ENCODE results near the gene ZNF236.

ZNF236 gene

DNA sequence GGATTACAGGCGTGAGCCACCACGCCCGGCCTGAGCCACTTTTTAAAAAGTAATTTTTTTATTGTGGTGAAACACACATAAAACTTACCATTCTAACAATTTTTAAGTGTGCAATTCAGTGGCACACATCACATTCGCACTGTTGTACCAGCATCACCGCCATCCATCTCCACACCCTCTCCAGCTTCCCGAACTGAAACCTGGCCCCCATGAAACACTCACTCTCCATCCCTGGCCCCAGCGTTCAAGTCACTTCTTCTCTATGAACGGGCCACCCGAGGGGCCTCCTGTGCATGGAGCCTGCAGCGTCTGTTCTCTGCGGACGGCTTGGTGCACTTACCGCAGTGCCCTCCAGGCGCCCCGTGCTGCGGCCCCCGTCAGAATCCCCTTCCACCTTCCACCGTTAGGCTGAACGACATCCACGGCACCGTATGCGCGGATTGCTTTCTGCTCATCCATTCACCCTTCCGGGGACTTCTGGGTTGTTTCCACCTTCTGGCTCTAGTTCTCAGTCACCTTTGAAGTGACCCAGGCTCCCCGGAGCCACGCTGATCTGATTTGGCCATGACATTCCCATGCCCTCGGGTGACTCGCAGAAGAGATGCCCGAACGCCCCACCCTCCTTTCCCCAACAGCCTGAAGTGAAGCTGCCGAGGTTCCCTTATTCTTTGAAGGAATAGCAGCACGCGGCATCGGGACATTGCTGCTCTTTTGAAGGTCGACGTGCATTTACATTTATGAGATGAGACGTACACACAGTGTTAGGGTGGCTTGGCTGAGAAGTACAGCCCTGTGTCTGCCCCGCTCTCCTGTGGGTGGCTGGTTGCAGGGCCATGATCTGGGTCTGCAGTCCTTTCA is 175.8 kb downstream of the ZNF236 start:
- DNase-seq (ENCODE audit: insufficient read length, low spot score) = no peak
- TF ChIP-seq CTCF (IDR thresholded peaks at IDR 0.05; ENCODE audit: insufficient read depth, missing control alignments) = no peak
- FAIRE-seq = no peak

- FAIRE-seq = no peak
- TF ChIP-seq CTCF (IDR thresholded peaks at IDR 0.05; ENCODE audit: insufficient read depth, missing control alignments) = no peak
- DNase-seq (ENCODE audit: insufficient read length, low spot score) = no peak
These were observed 176.7 kb downstream of the ZNF236 start for GRCh38 chr18:76999077-76999476.

DNA sequence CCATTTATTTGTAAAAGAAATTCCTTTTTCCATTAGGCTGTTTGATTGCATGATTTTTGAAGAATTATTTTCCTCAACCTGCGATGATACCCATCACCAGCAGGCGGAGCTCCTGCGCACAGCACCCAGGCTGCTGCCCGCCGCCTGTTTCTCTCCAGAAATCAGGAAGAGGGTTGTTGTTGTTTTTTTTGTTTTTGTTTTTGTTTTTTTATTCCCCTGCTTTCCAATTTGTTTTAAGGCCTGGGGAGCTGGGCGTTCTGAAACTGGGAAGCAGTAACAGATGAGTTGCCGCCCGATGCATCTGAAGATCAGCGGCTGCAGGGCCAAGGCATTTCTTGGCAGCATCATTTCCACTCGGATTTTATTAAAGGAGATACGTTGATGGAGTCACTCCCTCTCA is 178.2 kb downstream of the ZNF236 start:
- TF ChIP-seq CTCF (IDR thresholded peaks at IDR 0.05; ENCODE audit: insufficient read depth, missing control alignments) = peak; percentile 91
- no peak for FAIRE-seq
- peak; percentile 90 for DNase-seq (ENCODE audit: insufficient read length, low spot score)

GRCh38 chr18:77001041-77001440 is 178.7 kb downstream of the ZNF236 start:
- DNase-seq (ENCODE audit: insufficient read length, low spot score) = no peak
- no peak for FAIRE-seq
- no peak for TF ChIP-seq CTCF (IDR thresholded peaks at IDR 0.05; ENCODE audit: insufficient read depth, missing control alignments)

DNA sequence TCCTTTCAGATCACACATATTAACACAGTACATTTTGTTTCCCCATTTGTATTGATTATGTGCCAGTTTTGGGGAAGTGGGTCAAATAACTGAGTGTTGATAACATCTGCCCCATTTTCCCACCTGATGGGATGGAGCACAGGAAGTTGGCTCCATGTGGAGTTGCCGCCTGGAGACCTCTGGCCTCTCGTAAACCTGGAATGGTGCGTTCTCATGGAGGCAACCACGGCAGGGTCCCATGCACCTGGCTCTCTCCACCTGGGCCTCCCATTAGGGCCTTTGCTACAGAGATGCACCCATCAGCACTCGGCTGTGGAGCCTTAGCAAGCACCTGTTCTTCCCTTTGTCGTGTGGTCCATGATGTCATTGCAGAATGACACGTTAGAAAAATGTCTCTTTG is 179.6 kb downstream of the ZNF236 start:
- no peak for TF ChIP-seq CTCF (IDR thresholded peaks at IDR 0.05; ENCODE audit: insufficient read depth, missing control alignments)
- FAIRE-seq (no peak), DNase-seq (ENCODE audit: insufficient read length, low spot score) (no peak)

DNA sequence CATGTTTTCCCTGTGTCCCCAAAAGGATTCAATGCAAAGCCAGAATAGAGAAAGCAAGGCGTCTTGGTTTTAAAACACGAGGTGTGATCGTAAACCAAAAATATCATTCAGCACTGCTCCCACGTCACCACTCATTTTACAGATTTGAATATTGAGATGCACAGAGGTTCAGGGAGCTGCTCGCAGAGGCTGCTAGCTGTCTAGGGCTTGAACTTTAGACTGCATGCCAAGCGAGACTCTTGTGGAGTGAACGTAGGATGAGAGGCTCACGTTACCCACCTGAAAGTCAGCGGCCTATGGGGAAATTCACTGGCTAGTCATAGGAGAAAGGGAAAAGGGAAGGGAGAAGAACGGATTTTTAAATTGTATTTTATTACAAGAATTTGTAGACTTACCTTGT is 180.1 kb downstream of the ZNF236 start:
- no peak for TF ChIP-seq CTCF (IDR thresholded peaks at IDR 0.05; ENCODE audit: insufficient read depth, missing control alignments)
- FAIRE-seq = no peak
- no peak for DNase-seq (ENCODE audit: insufficient read length, low spot score)

GRCh38 chr18:77003316-77003715 is 181.0 kb downstream of the ZNF236 start:
- DNase-seq (ENCODE audit: insufficient read length, low spot score) (no peak), FAIRE-seq (no peak)
- TF ChIP-seq CTCF (IDR thresholded peaks at IDR 0.05; ENCODE audit: insufficient read depth, missing control alignments) = no peak
